Uterus (tissue), 4 donors: ENCODE measurements around the gene TMIGD2. TPM values are rescaled to one million over a fixed set of nuclear protein-coding genes. Genes with fewer than 3 reads are reported as not detected.

Source experiments
- DNase-seq, 2 donors: peaks; one replicate each; pipeline ENCODE4 v3.0.0-alpha.2; 2019 to 2020
- H3K27ac ChIP-seq, 2 donors: fragments of 200-600 bp; sonication (generic); 1 replicate in 1 of 2; 2 replicates in 1 of 2; pipeline ENCODE4 v1.5.1; 2016 to 2018
- H3K27me3 ChIP-seq, 2 donors: fragments of 200-600 bp; sonication (generic); one replicate each; pipeline ENCODE4 v1.5.1; 2018 to 2019; ENCODE audit warnings: control low read depth in 1 of 2
- H3K36me3 ChIP-seq, 2 donors: fragments of 200-600 bp; sonication (generic); one replicate each; pipeline ENCODE4 v1.5.1; 2019; ENCODE audit warnings: control low read depth in 1 of 2
- H3K4me1 ChIP-seq, 2 donors: fragments of 200-600 bp; sonication (generic); one replicate each; pipeline ENCODE4 v1.5.1; 2018 to 2019; ENCODE audit warnings: control low read depth in 1 of 2
- H3K4me3 ChIP-seq, 2 donors: fragments of 200-600 bp; sonication (generic); 1 replicate in 1 of 2; 2 replicates in 1 of 2; pipeline ENCODE4 v1.5.1; 2018 to 2019; ENCODE audit warnings: mild to moderate bottlenecking in 1 of 2
- H3K9me3 ChIP-seq, 2 donors: fragments of 200-600 bp; sonication (generic); one replicate each; pipeline ENCODE4 v1.5.1; 2019; ENCODE audit warnings: control low read depth in 1 of 2
- CTCF ChIP-seq, 4 experiments: fragments of 200-600 bp in 2 of 4; fragments of 450-650 bp in 2 of 4; sonication (generic) in 2 of 4; IDR thresholded peaks; one replicate each; pipeline ENCODE4 v1.5.1; 2016 to 2019; ENCODE audit warnings: antibody characterized with exemption in 4 of 4, mild to moderate bottlenecking in 2 of 4, moderate library complexity in 1 of 4
- POLR2A ChIP-seq, 2 donors: fragments of 450-650 bp; IDR thresholded peaks; one replicate each; pipeline ENCODE4 v1.6.1; 2016; ENCODE audit warnings: antibody characterized with exemption in 2 of 2, mild to moderate bottlenecking in 1 of 2, moderate library complexity in 1 of 2
- intact Hi-C: fragments of 100-400 bp; cut with DNase I; formaldehyde crosslinking; loops from one replicate; pipeline ENCODE4 v1.15.1; 2023; ENCODE audit warnings: low total_unique reads
- total RNA-seq, 4 donors: library from RNA; depleted of rRNA in 3 of 4; stranded (reverse); fragments of >200 nt in 3 of 4; gene quantifications; one replicate each; pipeline versions ENCODE4 v1.1.0 to v1.2.4, GENCODE V29; 2014 to 2023
- donor health status: DM: yes; HTN: yes; CAD: no.

TMIGD2 gene
- total RNA-seq, 4 donors from 2014 or later = 0.97 TPM; not detected in 3

DNA sequence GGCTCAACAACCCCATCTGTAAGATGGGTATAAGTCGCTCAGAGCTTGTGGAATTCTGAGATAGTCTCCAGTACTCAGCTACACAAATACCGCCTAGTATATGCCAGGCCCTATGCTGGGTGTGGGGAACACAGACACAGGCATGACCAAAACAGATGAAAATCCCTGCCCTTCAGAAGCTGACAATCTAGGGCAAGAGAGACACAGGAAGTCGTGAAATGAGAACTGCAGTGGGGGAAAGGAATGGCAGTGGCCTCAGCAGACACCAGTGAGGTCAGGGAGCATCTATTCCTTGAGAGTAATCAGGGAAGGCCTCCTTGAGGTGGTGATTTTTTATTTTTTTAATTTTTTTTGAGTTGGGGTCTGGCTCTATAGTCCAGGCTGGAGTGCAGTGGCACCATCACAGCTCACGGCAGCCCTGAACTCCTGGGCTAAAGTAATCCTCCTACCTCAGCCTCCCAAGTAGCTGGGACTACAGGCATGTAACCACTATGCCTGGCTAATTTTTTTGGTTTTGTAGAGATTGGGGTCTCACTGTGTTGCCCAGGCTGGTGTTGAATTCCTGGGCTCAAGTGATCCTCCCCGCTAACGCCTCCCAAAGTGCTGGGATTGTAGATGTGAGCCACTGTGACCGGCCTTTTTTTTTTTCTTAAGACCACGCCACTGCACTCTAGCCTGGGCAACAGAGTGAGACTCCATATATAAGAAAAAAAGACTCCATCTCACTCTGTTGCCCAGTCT, 3.2 kb downstream of the TMIGD2 start:
- no peaks in the 10 kb centered on the region for H3K36me3 ChIP-seq
- H3K27me3 ChIP-seq = no peaks in the 10 kb centered on the region
- no peak overlapping the region for H3K4me3 ChIP-seq
- H3K9me3 ChIP-seq = no peaks in the 10 kb centered on the region
- TF ChIP-seq POLR2A (IDR thresholded peaks at IDR 0.05) (no peak), CTCF (IDR thresholded peaks at IDR 0.05) (no peak)
- intact Hi-C loops = no loop called here
- no peaks in the 10 kb centered on the region for H3K4me1 ChIP-seq
- H3K27ac ChIP-seq = no peak overlapping the region
- DNase-seq = no peak

- H3K4me1 ChIP-seq = no peaks in the 10 kb centered on the region
- no peak for DNase-seq
- H3K9me3 ChIP-seq = no peaks in the 10 kb centered on the region
- no peak overlapping the region for H3K4me3 ChIP-seq
- H3K36me3 ChIP-seq = no peaks in the 10 kb centered on the region
- H3K27ac ChIP-seq = no peak overlapping the region
- intact Hi-C loops = no loop called here
- TF ChIP-seq POLR2A (IDR thresholded peaks at IDR 0.05) = no peak
- no peak for TF ChIP-seq CTCF (IDR thresholded peaks at IDR 0.05)
- no peaks in the 10 kb centered on the region for H3K27me3 ChIP-seq
Measured at GRCh38 chr19:4297901-4298809, 4.0 kb downstream of the TMIGD2 start.

DNA sequence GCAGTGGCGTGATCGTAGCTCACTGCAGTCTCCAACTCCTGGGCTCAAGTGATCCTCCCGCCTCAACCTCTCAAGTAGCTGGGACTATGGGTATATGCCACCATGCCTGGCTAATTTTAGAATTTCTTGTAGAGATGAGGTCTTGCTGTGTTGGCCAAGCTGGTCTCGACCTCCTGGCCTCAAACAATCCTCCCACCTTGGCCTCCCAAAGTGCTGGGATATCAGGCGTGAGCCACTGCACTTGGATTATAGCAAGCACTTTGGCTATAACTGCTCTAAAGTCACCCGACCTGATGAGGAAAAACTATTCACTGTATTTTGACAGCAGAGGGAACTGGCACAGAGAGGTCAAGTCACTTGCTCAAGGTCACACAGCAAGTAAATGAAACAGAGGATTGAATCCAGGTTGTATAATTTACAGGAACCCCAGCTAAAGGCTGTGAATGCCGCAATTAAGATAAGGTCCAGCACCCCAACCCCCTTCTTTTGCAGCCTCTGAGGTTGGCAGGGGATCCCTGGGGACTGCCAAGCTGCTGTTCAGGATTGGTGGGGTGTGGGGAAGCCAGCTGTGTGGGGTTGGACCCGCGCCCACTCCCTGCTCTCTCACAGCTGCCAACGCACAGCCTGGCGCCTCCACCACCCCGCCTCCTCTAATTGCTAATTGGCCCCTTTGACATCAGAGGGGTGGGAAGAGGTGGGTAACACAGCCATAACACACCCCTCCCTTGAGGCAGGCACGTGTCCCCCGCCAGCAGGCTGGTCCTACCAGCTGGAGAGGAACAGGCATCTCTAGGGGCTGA, 6.0 kb downstream of the TMIGD2 start:
- Histone ChIP-seq H3K27ac (no peak overlapping the region), H3K9me3 (no peaks in the 10 kb centered on the region), H3K27me3 (no peaks in the 10 kb centered on the region), H3K36me3 (no peaks in the 10 kb centered on the region), H3K4me3 (no peak overlapping the region), H3K4me1 (no peaks in the 10 kb centered on the region)
- intact Hi-C loops = no loop called here
- TF ChIP-seq CTCF (IDR thresholded peaks at IDR 0.05) = no peak
- no peak for TF ChIP-seq POLR2A (IDR thresholded peaks at IDR 0.05)
- no peak for DNase-seq

DNA sequence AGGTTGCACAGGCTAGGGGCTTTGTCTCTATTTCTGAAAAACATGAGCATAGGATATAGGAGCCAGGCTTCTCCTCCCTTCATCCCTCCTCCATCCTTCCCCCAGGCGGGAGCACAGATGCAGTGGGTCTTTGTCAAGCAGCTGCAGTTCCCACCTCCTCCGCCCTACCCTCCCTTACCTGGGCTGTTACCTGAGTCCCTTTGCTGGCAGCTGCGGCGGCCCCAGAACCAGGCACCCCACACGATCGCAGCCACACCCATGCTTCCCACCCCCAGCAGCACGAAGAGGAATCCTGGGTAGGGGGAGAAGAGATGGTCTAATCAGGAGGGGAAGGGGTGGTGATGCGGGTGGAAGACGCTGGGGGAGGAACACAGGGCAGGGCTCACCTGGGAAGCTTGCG, 7.8 kb downstream of the TMIGD2 start:
- no peak for DNase-seq
- TF ChIP-seq CTCF (IDR thresholded peaks at IDR 0.05) (no peak), POLR2A (IDR thresholded peaks at IDR 0.05) (no peak)
- H3K4me3 ChIP-seq = no peak overlapping the region
- intact Hi-C loops = no loop called here
- H3K4me1 ChIP-seq = no peaks in the 10 kb centered on the region
- H3K27me3 ChIP-seq = no peaks in the 10 kb centered on the region
- H3K27ac ChIP-seq = no peak overlapping the region
- no peaks in the 10 kb centered on the region for H3K9me3 ChIP-seq
- no peaks in the 10 kb centered on the region for H3K36me3 ChIP-seq
